DOHH2 (cell line): ENCODE measurements around the gene CNTN5.

ENCODE experiments used
- CTCF ChIP-seq: fragments of 200-600 bp; sonication (generic); IDR thresholded peaks from one replicate; pipeline ENCODE4 v1.5.1; 2014; ENCODE audit warnings: antibody characterized with exemption, mild to moderate bottlenecking, low read depth, low read length; ENCODE audit not compliant: poor library complexity, severe bottlenecking
- EZH2phosphoT487 ChIP-seq: fragments of 200-600 bp; sonication (generic); IDR thresholded peaks from 2 replicates; pipeline ENCODE4 v1.6.1; 2017; ENCODE audit warnings: borderline replicate concordance, mild to moderate bottlenecking, antibody characterized with exemption, low read length, moderate library complexity, mixed read lengths

GRCh38 chr11:99148352-99148751 lies 127.6 kb downstream of the CNTN5 start:
- TF ChIP-seq CTCF (no peak), EZH2phosphoT487 (no peak)
